SK-N-SH treated with all-trans-retinoic acid at 6 μM for 48 hours (cell line): ENCODE data around the gene FNDC1.

ENCODE experiments used
- ATAC-seq: fragments of 200-7000 bp; cut with Tn5 transposase; 3 replicates; pipeline ENCODE4 v1.9.1; 2020; ENCODE audit warnings: mild to moderate bottlenecking, moderate library complexity
- ARNTL ChIP-seq: fragments of 450-650 bp; formaldehyde crosslinking; IDR thresholded peaks from 2 replicates; pipeline ENCODE4 v1.5.0; 2020; ENCODE audit warnings: low read depth, mild to moderate bottlenecking, moderate library complexity, borderline replicate concordance
- BACH2 ChIP-seq: fragments of 250-450 bp; sonication (Bioruptor Pico); IDR thresholded peaks from 2 replicates; pipeline ENCODE4 v1.9.0; 2021; ENCODE audit warnings: mild to moderate bottlenecking, borderline replicate concordance
- CSDC2 ChIP-seq: fragments of 250-450 bp; sonication (Bioruptor Pico); IDR thresholded peaks from 2 replicates; pipeline ENCODE4 v1.5.0; 2020; ENCODE audit warnings: mild to moderate bottlenecking, moderate library complexity
- ESRRG ChIP-seq: fragments of 250-450 bp; sonication (Bioruptor Pico); IDR thresholded peaks from 2 replicates; pipeline ENCODE4 v1.6.1; 2021; ENCODE audit warnings: mild to moderate bottlenecking
- GLIS3 ChIP-seq: fragments of 250-450 bp; sonication (Bioruptor Pico); IDR thresholded peaks from 2 replicates; pipeline ENCODE4 v1.5.0; 2020; ENCODE audit warnings: mild to moderate bottlenecking, moderate library complexity
- ISL1 ChIP-seq: fragments of 250-450 bp; sonication (Bioruptor Pico); IDR thresholded peaks from 2 replicates; pipeline ENCODE4 v2.1.2; 2022; ENCODE audit warnings: mild to moderate bottlenecking, moderate library complexity
- OSR1 ChIP-seq: fragments of 250-450 bp; sonication (Bioruptor Pico); IDR thresholded peaks from 2 replicates; pipeline ENCODE4 v1.8.0; 2022; ENCODE audit warnings: moderate library complexity, mild to moderate bottlenecking, inconsistent platforms
- PPARA ChIP-seq: fragments of 250-450 bp; sonication (Bioruptor Pico); IDR thresholded peaks from 2 replicates; pipeline ENCODE4 v1.5.0; 2020; ENCODE audit warnings: mild to moderate bottlenecking, borderline replicate concordance
- RARB ChIP-seq: fragments of 250-450 bp; sonication (Bioruptor Pico); IDR thresholded peaks from 2 replicates; pipeline ENCODE4 v1.8.0; 2021; ENCODE audit warnings: mild to moderate bottlenecking, moderate library complexity
- SNAI2 ChIP-seq: fragments of 250-450 bp; sonication (Bioruptor Pico); IDR thresholded peaks from 2 replicates; pipeline ENCODE4 v1.5.0; 2020; ENCODE audit warnings: mild to moderate bottlenecking, moderate library complexity
- TCF4 ChIP-seq: fragments of 250-450 bp; sonication (Bioruptor Pico); IDR thresholded peaks from 2 replicates; pipeline ENCODE4 v1.8.0; 2021; ENCODE audit warnings: mild to moderate bottlenecking, moderate library complexity, borderline replicate concordance
- TOX ChIP-seq: fragments of 250-450 bp; sonication (Bioruptor Pico); IDR thresholded peaks from 2 replicates; pipeline ENCODE4 v1.8.0; 2021; ENCODE audit warnings: mild to moderate bottlenecking, moderate library complexity, borderline replicate concordance
- ZC3H10 ChIP-seq: fragments of 250-450 bp; sonication (Bioruptor Pico); IDR thresholded peaks from 2 replicates; pipeline ENCODE4 v1.5.1; 2021; ENCODE audit warnings: mild to moderate bottlenecking, moderate library complexity
- ZFP3 ChIP-seq: fragments of 250-450 bp; sonication (Bioruptor Pico); IDR thresholded peaks from 2 replicates; pipeline ENCODE4 v1.5.0; 2020; ENCODE audit warnings: mild to moderate bottlenecking, moderate library complexity
- ZFP30 ChIP-seq: fragments of 450-650 bp; formaldehyde crosslinking; IDR thresholded peaks from 2 replicates; pipeline ENCODE4 v1.5.0; 2022; ENCODE audit warnings: mild to moderate bottlenecking, moderate library complexity
- ZNF565 ChIP-seq: fragments of 450-650 bp; formaldehyde crosslinking; conservative IDR thresholded peaks from 2 replicates; pipeline ENCODE4 v1.5.0; 2020; ENCODE audit warnings: low read depth, mild to moderate bottlenecking, moderate library complexity
- ZNF70 ChIP-seq: fragments of 450-650 bp; formaldehyde crosslinking; IDR thresholded peaks from 2 replicates; pipeline ENCODE4 v1.5.0; 2020; ENCODE audit warnings: mild to moderate bottlenecking, moderate library complexity
- ZNF8 ChIP-seq: fragments of 450-650 bp; formaldehyde crosslinking; IDR thresholded peaks from 2 replicates; pipeline ENCODE4 v1.5.0; 2020; ENCODE audit warnings: mild to moderate bottlenecking, moderate library complexity
- TF ChIP-seq, protein P1 (sequence below): fragments of 250-450 bp; sonication (Bioruptor Pico); IDR thresholded peaks from 2 replicates; pipeline ENCODE4 v1.5.1; 2020; ENCODE audit warnings: low read depth, mild to moderate bottlenecking, moderate library complexity
- TF ChIP-seq, protein P2 (sequence below): fragments of 250-450 bp; sonication (Bioruptor Pico); IDR thresholded peaks from 2 replicates; pipeline ENCODE4 v1.5.0; 2020; ENCODE audit warnings: mild to moderate bottlenecking, moderate library complexity
- TF ChIP-seq, protein P3 (sequence below): fragments of 250-450 bp; sonication (Bioruptor Pico); IDR thresholded peaks from 2 replicates; pipeline ENCODE4 v1.8.0; 2021; ENCODE audit warnings: low read depth, mild to moderate bottlenecking, moderate library complexity, borderline replicate concordance

Gene FNDC1

DNA sequence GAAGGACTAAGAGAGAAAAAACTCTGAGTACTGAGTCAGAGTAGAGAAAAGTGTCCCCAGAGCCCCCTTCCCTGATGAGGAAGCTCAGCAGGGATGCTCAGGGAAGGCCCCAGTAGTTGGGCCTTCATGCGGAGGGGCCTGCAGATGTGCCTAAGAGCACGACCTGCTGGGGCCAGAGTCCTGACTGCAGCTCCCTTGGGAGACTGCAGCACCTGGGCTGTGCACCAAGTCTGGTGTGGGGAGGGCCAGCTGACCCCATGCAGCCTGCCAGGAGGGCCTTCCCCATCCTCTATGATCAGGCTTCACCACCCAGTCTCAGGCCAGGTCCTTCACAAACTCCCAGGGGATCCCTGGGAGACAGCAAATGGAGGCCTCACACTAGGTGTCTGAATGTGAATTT, 130.4 kb downstream of the FNDC1 start:
- TF ChIP-seq, protein P1, sequence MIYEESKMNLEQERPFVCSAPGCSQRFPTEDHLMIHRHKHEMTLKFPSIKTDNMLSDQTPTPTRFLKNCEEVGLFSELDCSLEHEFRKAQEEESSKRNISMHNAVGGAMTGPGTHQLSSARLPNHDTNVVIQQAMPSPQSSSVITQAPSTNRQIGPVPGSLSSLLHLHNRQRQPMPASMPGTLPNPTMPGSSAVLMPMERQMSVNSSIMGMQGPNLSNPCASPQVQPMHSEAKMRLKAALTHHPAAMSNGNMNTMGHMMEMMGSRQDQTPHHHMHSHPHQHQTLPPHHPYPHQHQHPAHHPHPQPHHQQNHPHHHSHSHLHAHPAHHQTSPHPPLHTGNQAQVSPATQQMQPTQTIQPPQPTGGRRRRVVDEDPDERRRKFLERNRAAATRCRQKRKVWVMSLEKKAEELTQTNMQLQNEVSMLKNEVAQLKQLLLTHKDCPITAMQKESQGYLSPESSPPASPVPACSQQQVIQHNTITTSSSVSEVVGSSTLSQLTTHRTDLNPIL (CRISPR knock-in tag), result no peak
- no peak for TF ChIP-seq GLIS3
- no peak for TF ChIP-seq ARNTL
- no peak for TF ChIP-seq ZC3H10
- TF ChIP-seq CSDC2 (CRISPR knock-in tag), result no peak
- TF ChIP-seq ZNF70 (CRISPR knock-in tag), result no peak
- TF ChIP-seq, all 23 proteins: peak for 0
- no peak for ATAC-seq

DNA sequence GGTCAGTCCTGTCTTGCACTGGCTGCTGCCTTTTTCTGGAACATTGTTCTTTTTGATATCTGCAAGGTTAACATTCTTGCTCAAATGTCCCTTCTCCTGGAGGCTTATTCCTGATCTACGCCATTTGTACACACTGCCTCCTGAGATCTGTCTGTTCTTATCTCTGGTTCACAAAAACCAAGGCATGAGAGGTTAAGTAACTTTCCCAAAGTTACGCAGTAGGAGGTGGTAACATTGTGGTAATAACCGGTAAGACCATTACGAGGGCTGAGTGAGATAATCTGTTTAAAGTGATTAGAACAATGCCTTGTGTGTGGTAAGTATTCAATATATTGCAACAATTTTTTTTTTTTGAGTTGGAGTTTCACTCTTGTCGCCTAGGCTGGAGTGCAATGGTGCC, 132.1 kb downstream of the FNDC1 start:
- TF ChIP-seq TCF4 (no peak), ZFP30 (CRISPR knock-in tag) (no peak)
- ATAC-seq, result no peak

DNA sequence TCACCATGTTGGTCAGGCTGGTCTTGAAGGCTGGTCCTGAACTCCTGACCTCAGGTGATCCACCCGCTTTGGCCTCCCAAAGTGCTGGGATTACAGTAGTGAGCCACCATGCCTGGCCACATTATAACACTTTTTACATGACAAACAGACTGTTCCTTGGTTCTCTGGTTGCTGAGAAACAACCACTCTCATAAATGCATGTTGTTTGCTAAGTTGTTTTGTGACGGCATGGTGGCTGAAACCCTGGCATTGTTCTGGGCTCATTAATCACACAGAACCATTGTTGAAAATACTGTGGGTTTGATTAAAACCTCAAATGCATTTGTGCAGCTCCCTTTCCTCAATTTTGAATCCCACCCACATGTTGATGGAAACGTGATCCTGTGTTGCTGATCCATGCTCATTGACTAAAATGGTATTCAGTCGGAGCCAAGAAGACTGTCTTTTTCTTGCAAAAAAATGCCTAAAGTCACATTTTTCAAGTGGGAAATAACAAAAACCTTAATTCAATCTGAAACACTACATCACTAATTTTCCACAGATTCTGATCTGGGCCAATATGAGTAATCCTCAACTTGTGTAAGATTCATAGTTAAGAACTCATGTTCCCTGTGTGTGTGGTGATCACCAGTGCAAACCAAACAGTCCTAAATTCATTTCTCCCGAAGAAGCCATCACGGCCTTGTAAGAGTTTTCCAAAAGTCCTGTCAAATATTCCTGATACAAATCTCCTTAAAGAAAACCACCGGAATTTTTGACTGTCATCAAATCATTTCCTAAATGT, 132.8 kb downstream of the FNDC1 start:
- no peak for ATAC-seq
- TF ChIP-seq, protein P2, sequence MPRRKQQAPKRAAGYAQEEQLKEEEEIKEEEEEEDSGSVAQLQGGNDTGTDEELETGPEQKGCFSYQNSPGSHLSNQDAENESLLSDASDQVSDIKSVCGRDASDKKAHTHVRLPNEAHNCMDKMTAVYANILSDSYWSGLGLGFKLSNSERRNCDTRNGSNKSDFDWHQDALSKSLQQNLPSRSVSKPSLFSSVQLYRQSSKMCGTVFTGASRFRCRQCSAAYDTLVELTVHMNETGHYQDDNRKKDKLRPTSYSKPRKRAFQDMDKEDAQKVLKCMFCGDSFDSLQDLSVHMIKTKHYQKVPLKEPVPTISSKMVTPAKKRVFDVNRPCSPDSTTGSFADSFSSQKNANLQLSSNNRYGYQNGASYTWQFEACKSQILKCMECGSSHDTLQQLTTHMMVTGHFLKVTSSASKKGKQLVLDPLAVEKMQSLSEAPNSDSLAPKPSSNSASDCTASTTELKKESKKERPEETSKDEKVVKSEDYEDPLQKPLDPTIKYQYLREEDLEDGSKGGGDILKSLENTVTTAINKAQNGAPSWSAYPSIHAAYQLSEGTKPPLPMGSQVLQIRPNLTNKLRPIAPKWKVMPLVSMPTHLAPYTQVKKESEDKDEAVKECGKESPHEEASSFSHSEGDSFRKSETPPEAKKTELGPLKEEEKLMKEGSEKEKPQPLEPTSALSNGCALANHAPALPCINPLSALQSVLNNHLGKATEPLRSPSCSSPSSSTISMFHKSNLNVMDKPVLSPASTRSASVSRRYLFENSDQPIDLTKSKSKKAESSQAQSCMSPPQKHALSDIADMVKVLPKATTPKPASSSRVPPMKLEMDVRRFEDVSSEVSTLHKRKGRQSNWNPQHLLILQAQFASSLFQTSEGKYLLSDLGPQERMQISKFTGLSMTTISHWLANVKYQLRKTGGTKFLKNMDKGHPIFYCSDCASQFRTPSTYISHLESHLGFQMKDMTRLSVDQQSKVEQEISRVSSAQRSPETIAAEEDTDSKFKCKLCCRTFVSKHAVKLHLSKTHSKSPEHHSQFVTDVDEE (CRISPR knock-in tag), result no peak
- TF ChIP-seq ISL1 (CRISPR knock-in tag), result no peak
- TF ChIP-seq, protein P1 (CRISPR knock-in tag), result no peak

DNA sequence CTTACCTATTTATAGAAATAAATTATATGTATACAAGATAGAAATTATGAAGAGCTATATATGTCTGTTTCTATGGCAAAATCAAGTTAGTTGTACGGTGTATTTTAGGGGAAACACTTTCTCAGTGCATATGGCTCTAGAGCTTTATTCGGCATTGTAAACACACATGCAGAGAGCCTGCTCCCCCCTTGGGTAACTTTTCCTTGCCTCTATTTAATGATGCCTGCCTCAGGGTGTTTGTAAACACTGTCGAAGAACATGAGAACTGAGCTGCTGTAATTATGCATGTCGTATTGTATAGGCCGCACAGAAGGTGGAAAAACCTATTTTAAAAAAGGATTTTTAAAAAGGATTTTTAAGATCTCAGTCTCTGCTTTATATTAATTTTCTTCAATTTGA, 133.4 kb downstream of the FNDC1 start:
- no peak for TF ChIP-seq ZC3H10
- no peak for TF ChIP-seq RARB
- TF ChIP-seq, protein P1 (CRISPR knock-in tag), result no peak
- no peak for TF ChIP-seq TCF4
- TF ChIP-seq, protein P2 (CRISPR knock-in tag), result no peak
- no peak for TF ChIP-seq ZNF565 (CRISPR knock-in tag)
- TF ChIP-seq ZNF8 (CRISPR knock-in tag), result no peak
- no peak for TF ChIP-seq ESRRG (CRISPR knock-in tag)
- no peak for TF ChIP-seq OSR1 (CRISPR knock-in tag)
- TF ChIP-seq BACH2 (CRISPR knock-in tag), result no peak
- no peak for TF ChIP-seq PPARA
- no peak for TF ChIP-seq CSDC2 (CRISPR knock-in tag)
- TF ChIP-seq ZFP30 (CRISPR knock-in tag), result no peak
- TF ChIP-seq ARNTL, result no peak
- TF ChIP-seq SNAI2 (CRISPR knock-in tag), result no peak
- TF ChIP-seq, protein P3, sequence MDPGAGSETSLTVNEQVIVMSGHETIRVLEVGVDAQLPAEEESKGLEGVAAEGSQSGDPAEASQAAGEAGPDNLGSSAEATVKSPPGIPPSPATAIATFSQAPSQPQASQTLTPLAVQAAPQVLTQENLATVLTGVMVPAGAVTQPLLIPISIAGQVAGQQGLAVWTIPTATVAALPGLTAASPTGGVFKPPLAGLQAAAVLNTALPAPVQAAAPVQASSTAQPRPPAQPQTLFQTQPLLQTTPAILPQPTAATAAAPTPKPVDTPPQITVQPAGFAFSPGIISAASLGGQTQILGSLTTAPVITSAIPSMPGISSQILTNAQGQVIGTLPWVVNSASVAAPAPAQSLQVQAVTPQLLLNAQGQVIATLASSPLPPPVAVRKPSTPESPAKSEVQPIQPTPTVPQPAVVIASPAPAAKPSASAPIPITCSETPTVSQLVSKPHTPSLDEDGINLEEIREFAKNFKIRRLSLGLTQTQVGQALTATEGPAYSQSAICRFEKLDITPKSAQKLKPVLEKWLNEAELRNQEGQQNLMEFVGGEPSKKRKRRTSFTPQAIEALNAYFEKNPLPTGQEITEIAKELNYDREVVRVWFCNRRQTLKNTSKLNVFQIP, result no peak
- no peak for TF ChIP-seq ZFP3 (CRISPR knock-in tag)
- no peak for TF ChIP-seq TOX
- no peak for TF ChIP-seq ZNF70 (CRISPR knock-in tag)
- TF ChIP-seq ISL1 (CRISPR knock-in tag), result no peak

More for the DNA sequence above, 133.4 kb downstream of the FNDC1 start:
- ATAC-seq, result no peak
